Kidney (tissue), 14 donors: ENCODE results near the gene TMEM130. TPM values are rescaled to one million over a fixed set of nuclear protein-coding genes. Genes with fewer than 3 reads are reported as not detected.

Experiments
- DNase-seq, 5 donors: peaks; one replicate each; pipeline ENCODE4 v3.0.0-alpha.2; 2013 to 2020
- FAIRE-seq: peaks from 2 replicates; lab custom pipeline; 2012; peaks lifted over from hg19 to GRCh38; lab: Jason Lieb, UNC
- H3K27ac ChIP-seq, 2 donors: one replicate each; pipeline ENCODE4 v1.7.0; 2013; ENCODE audit warnings: low read depth in 2 of 2, low read length in 2 of 2, inconsistent platforms in 1 of 2
- H3K27me3 ChIP-seq: one replicate; pipeline ENCODE4 v1.7.1; 2013; ENCODE audit warnings: low read length, inconsistent platforms; ENCODE audit not compliant: control insufficient read depth, insufficient read depth
- H3K36me3 ChIP-seq, 3 donors: one replicate each; pipeline versions ENCODE4 v1.7.0 to v1.7.1; 2013; ENCODE audit warnings: low read length in 3 of 3, control low read depth in 1 of 3, inconsistent platforms in 1 of 3; ENCODE audit not compliant: insufficient read depth in 3 of 3, control insufficient read depth in 2 of 3
- H3K4me1 ChIP-seq, 3 donors: one replicate each; pipeline versions ENCODE4 v1.7.0 to v1.7.1; 2013; ENCODE audit warnings: low read length in 3 of 3, inconsistent platforms in 1 of 3, low read depth in 1 of 3; ENCODE audit not compliant: control insufficient read depth in 2 of 3, insufficient read depth in 2 of 3
- H3K4me3 ChIP-seq, 3 donors: one replicate each; pipeline versions ENCODE4 v1.7.0 to v1.8.1; 2013; ENCODE audit warnings: low read length in 3 of 3, control low read depth in 1 of 3, inconsistent platforms in 1 of 3
- H3K9ac ChIP-seq, 3 donors: one replicate each; pipeline versions ENCODE4 v1.7.0 to v1.7.1; 2013; ENCODE audit warnings: low read length in 3 of 3, control low read depth in 1 of 3, inconsistent platforms in 1 of 3
- H3K9me3 ChIP-seq, 3 donors: one replicate each; pipeline versions ENCODE4 v1.7.0 to v1.7.1; 2013; ENCODE audit warnings: low read length in 3 of 3, control low read depth in 1 of 3, inconsistent platforms in 1 of 3; ENCODE audit not compliant: control insufficient read depth in 2 of 3, insufficient read depth in 1 of 3
- intact Hi-C: fragments of 100-400 bp; cut with DNase I; formaldehyde crosslinking; loops from one replicate; pipeline ENCODE4 v1.11.1; 2022
- polyA plus RNA-seq: library from polyadenylated mRNA; stranded (reverse); fragments of 350-450 nt; fragmentation: Illumina TruSeq; extraction: RNeasy Lipid Tissue Mini Kit (QIAGEN cat#74804); gene quantifications from one replicate; pipeline ENCODE4 v1.2.3, GENCODE V29; 2014; ENCODE audit warnings: low read depth, low replicate concordance; ENCODE audit not compliant: insufficient read depth
- total RNA-seq: library from RNA; stranded (reverse); fragmentation: NEBNext Ultra II Directional; extraction: Animal tissue kit (Norgen Biotek cat#: 25700); gene quantifications from one replicate; pipeline ENCODE4 v1.2.1, GENCODE V29; 2021
- TF ChIP-seq, protein P1 (sequence below): IDR thresholded peaks from 3 replicates; pipeline ENCODE4 v1.5.1; 2012; ENCODE audit warnings: mild to moderate bottlenecking, moderate library complexity, borderline replicate concordance; ENCODE audit not compliant: insufficient read depth; ENCODE audit errors: extremely low read depth
- donor health status: control.
- donor health status: control.
- donor health status: control.
- donor health status: control.
- donor health status: control.
- donor health status: DM: yes; HTN: yes; CAD: no.
- donor health status: Normal renal cell carcinoma (clear cell type).

Gene TMEM130
- total and polyA plus RNA-seq, 2 donors from 2014 or later: 5.0 to 12.9 TPM

DNA sequence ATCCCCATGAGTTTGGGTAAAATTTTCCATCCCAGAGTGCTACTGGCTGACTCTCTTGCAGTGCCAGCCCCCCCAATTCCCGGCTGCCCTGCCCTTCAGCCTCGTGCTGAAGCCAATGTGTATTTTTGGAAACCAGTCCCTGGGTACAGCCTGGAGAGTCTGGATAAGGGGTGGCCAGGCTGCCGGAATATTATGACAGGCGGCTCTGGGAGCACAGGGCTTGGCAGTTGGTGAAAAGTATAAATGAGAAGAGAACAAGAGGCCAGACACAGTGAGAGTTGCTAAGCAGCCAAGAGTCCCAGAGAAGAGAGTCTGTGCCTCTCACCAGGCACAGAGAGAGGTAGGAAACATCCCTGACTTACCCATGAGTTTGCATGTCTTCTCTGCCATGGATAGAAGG lies 53.6 kb downstream of the TMEM130 start:
- TF ChIP-seq, protein P1, sequence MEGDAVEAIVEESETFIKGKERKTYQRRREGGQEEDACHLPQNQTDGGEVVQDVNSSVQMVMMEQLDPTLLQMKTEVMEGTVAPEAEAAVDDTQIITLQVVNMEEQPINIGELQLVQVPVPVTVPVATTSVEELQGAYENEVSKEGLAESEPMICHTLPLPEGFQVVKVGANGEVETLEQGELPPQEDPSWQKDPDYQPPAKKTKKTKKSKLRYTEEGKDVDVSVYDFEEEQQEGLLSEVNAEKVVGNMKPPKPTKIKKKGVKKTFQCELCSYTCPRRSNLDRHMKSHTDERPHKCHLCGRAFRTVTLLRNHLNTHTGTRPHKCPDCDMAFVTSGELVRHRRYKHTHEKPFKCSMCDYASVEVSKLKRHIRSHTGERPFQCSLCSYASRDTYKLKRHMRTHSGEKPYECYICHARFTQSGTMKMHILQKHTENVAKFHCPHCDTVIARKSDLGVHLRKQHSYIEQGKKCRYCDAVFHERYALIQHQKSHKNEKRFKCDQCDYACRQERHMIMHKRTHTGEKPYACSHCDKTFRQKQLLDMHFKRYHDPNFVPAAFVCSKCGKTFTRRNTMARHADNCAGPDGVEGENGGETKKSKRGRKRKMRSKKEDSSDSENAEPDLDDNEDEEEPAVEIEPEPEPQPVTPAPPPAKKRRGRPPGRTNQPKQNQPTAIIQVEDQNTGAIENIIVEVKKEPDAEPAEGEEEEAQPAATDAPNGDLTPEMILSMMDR: no peak
- no peak for DNase-seq
- Histone ChIP-seq H3K36me3 (no peaks in the 10 kb centered on the region), H3K9me3 (peaks cover 0 to 2% (median 0%) of the 10 kb centered on the region in 3 donors), H3K4me3 (no peak overlapping the region), H3K27ac (no peak overlapping the region), H3K27me3 (no peaks in the 10 kb centered on the region), H3K4me1 (no peaks in the 10 kb centered on the region), H3K9ac (no peak overlapping the region)
- no peak for FAIRE-seq
- intact Hi-C loops: no loop called here

- no peak for FAIRE-seq
- Histone ChIP-seq H3K9me3 (peaks cover 0 to 2% (median 0%) of the 10 kb centered on the region in 3 donors), H3K27me3 (no peaks in the 10 kb centered on the region), H3K4me1 (no peaks in the 10 kb centered on the region), H3K27ac (no peak overlapping the region), H3K9ac (no peak overlapping the region), H3K4me3 (no peak overlapping the region), H3K36me3 (no peaks in the 10 kb centered on the region)
- TF ChIP-seq, protein P1: no peak
- intact Hi-C loops: no loop called here
- DNase-seq: no peak
These were observed 54.5 kb downstream of the TMEM130 start for GRCh38 chr7:98815313-98815712.

GRCh38 chr7:98811299-98811698 lies 58.5 kb downstream of the TMEM130 start:
- H3K4me1 ChIP-seq: no peaks in the 10 kb centered on the region
- DNase-seq (no peak), FAIRE-seq (no peak)
- no peak overlapping the region for H3K27ac ChIP-seq
- TF ChIP-seq, protein P1: no peak
- intact Hi-C loops: no loop called here
- H3K4me3 ChIP-seq: no peak overlapping the region
- no peaks in the 10 kb centered on the region for H3K36me3 ChIP-seq
- H3K27me3 ChIP-seq: no peaks in the 10 kb centered on the region
- no peak overlapping the region for H3K9ac ChIP-seq
- H3K9me3 ChIP-seq: peaks cover 0 to 3% (median 0%) of the 10 kb centered on the region in 3 donors
